HepG2 (cell line): ENCODE results near the gene LACTBL1. TPM values are rescaled to one million over a fixed set of nuclear protein-coding genes. Genes with fewer than 3 reads are reported as not detected.
"Not testable (repeated sequence)": the region's sequence is repeated elsewhere in the genome, so short reads cannot be mapped to it uniquely, and the experiment has no call there.

Experiments
- ATAC-seq: fragments of 200-7000 bp; cut with Tn5 transposase; 3 replicates; pipeline ENCODE4 v1.9.1; 2020; ENCODE audit warnings: mild to moderate bottlenecking, moderate library complexity
- BruUV-seq: library from RNA; stranded (reverse); fragments of 400-500 nt; replicated peaks from 2 replicates; lab custom pipeline; 2021; lab: Mats Ljungman, UMichigan
- CTCF ChIA-PET: fragments of 300-600 bp; formaldehyde crosslinking; extraction: SDS; loops from one replicate; lab custom pipeline; 2021; ENCODE audit warnings: low total read pairs, inconsistent platforms, low intra/inter-chr PET ratio; lab: Yijun Ruan, JAX
- POLR2A ChIA-PET: fragments of 350-600 bp; sonication (Branson Sonifier 250); formaldehyde crosslinking; loops from one replicate; lab custom pipeline; 2020; ENCODE audit warnings: antibody characterized with exemption, inconsistent platforms; lab: Yijun Ruan, JAX
- DNase-seq: peaks from one replicate; pipeline ENCODE4 v3.0.0-alpha.2; 2015; ENCODE audit warnings: low spot score
- FAIRE-seq: peaks from 3 replicates; lab custom pipeline; 2011; peaks lifted over from hg19 to GRCh38; lab: Jason Lieb, UNC
- H2AFZ ChIP-seq: one replicate; pipeline ENCODE4 v1.6.1; 2011; ENCODE audit warnings: low read length, inconsistent platforms
- H3K27ac ChIP-seq: fragments of 300-600 bp; 3 replicates; pipeline ENCODE4 v1.8.0; 2011; ENCODE audit warnings: mixed run types, mild to moderate bottlenecking, mixed read lengths, low read length, inconsistent platforms; ENCODE audit not compliant: insufficient read depth; ENCODE audit errors: extremely low read length
- H3K27me3 ChIP-seq, 2 experiments: fragments of 200-600 bp in 1 of 2; 2 replicates in 1 of 2; 3 replicates in 1 of 2; pipeline versions ENCODE4 v1.6.0 to v1.8.0; 2011; ENCODE audit warnings: low read length in 2 of 2, mild to moderate bottlenecking in 2 of 2, moderate library complexity in 2 of 2, inconsistent platforms in 1 of 2; ENCODE audit not compliant: insufficient read depth in 2 of 2, control insufficient read depth in 1 of 2
- H3K36me3 ChIP-seq, 2 experiments: fragments of 200-600 bp in 1 of 2; replicated peaks in 1 of 2; 2 replicates in 1 of 2; 3 replicates in 1 of 2; pipeline versions ENCODE4 v1.5.1 to v1.8.0; 2011; ENCODE audit warnings: low read length in 2 of 2, inconsistent platforms in 1 of 2; ENCODE audit not compliant: insufficient read depth in 2 of 2, control insufficient read depth in 1 of 2
- H3K4me1 ChIP-seq: 2 replicates; pipeline ENCODE4 v1.5.1; 2012; ENCODE audit warnings: low read length, inconsistent platforms; ENCODE audit not compliant: insufficient read depth
- H3K4me2 ChIP-seq: 2 replicates; pipeline ENCODE4 v1.6.0; 2011; ENCODE audit warnings: low read depth, low read length, inconsistent platforms
- H3K4me3 ChIP-seq, 3 experiments: fragments of 200-600 bp in 1 of 3; sonication (generic), shearing (Covaris generic) in 1 of 3; replicated peaks in 1 of 3; 2 replicates each; pipeline ENCODE4 v1.5.1; 2011 to 2016; ENCODE audit warnings: low read length in 3 of 3, inconsistent platforms in 2 of 3, low read depth in 2 of 3, mild to moderate bottlenecking in 2 of 3, control low read depth in 1 of 3, mixed read lengths in 1 of 3; ENCODE audit not compliant: insufficient read depth in 1 of 3
- H3K79me2 ChIP-seq: one replicate; pipeline ENCODE4 v1.6.1; 2011; ENCODE audit warnings: low read length, inconsistent platforms; ENCODE audit not compliant: insufficient read depth
- H3K9ac ChIP-seq: 2 replicates; pipeline ENCODE4 v1.6.0; 2011; ENCODE audit warnings: mild to moderate bottlenecking, low read depth, low read length, inconsistent platforms; ENCODE audit not compliant: insufficient read depth
- H3K9me3 ChIP-seq: 2 replicates; pipeline ENCODE4 v1.5.1; 2012; ENCODE audit warnings: mild to moderate bottlenecking, low read length
- H4K20me1 ChIP-seq: 2 replicates; pipeline ENCODE4 v1.6.0; 2011; ENCODE audit warnings: inconsistent platforms, mild to moderate bottlenecking, low read length, moderate library complexity; ENCODE audit not compliant: insufficient read depth
- IKZF1 ChIP-seq: fragments of 450-650 bp; IDR thresholded peaks from 2 replicates; pipeline ENCODE4 v1.7.1; 2016
- MEIS2 ChIP-seq: sonication (generic); formaldehyde crosslinking; IDR thresholded peaks from 2 replicates; pipeline ENCODE4 v1.9.0; 2021; ENCODE audit warnings: mild to moderate bottlenecking, missing genetic modification reagents
- NRL ChIP-seq: sonication (generic); formaldehyde crosslinking; IDR thresholded peaks from 2 replicates; pipeline ENCODE4 v1.5.0; 2020; ENCODE audit warnings: missing genetic modification reagents, mild to moderate bottlenecking, moderate library complexity, borderline replicate concordance
- PRPF4 ChIP-seq: fragments of 200-400 bp; formaldehyde crosslinking; IDR thresholded peaks from 2 replicates; pipeline ENCODE4 v1.6.1; 2016; ENCODE audit warnings: low read length, low read depth; ENCODE audit not compliant: poor library complexity, severe bottlenecking
- PTBP1 ChIP-seq: fragments of 200-400 bp; formaldehyde crosslinking; IDR thresholded peaks from 2 replicates; pipeline ENCODE4 v1.6.1; 2018; ENCODE audit warnings: low read length, low read depth; ENCODE audit not compliant: poor library complexity, severe bottlenecking
- SETDB1 ChIP-seq: sonication (generic); formaldehyde crosslinking; IDR thresholded peaks from 2 replicates; pipeline ENCODE4 v1.5.1; 2020; ENCODE audit warnings: missing genetic modification reagents, mild to moderate bottlenecking, borderline replicate concordance
- ZNF225 ChIP-seq: sonication (generic); formaldehyde crosslinking; IDR thresholded peaks from 2 replicates; pipeline ENCODE4 v1.4.0; 2020; ENCODE audit warnings: mild to moderate bottlenecking, missing genetic modification reagents
- ZZZ3 ChIP-seq: sonication (generic); formaldehyde crosslinking; IDR thresholded peaks from 2 replicates; pipeline ENCODE4 v1.4.0; 2020; ENCODE audit warnings: missing genetic modification reagents, mild to moderate bottlenecking, borderline replicate concordance
- WGBS: methylation state at CpG from one replicate; pipeline ENCODE4 v1.1.6; 2017; ENCODE audit warnings: low lambda C conversion rate; 5-methylcytosine and 5-hydroxymethylcytosine counted together
- in situ Hi-C: cut with HindIII; loops from 2 replicates; pipeline ENCODE4 v1.10.0; 2017; ENCODE audit warnings: low pct_unique_long_range_greater_than_20kb; ENCODE audit not compliant: extremely low pct_ligation_motif_present
- intact Hi-C: fragments of 100-400 bp; cut with micrococcal nuclease; formaldehyde crosslinking; loops from one replicate; pipeline ENCODE4 v1.10.0; 2022; ENCODE audit not compliant: unreplicated experiment
- polyA plus RNA-seq, 8 experiments: library from polyadenylated mRNA; depleted of rRNA in 3 of 8; stranded (reverse) in 7 of 8; unstranded in 1 of 8; fragments of >200 nt; fragmentation: Illumina TruSeq in 4 of 8; extraction: Trizol in 4 of 8; gene quantifications; 2 replicates each; pipeline versions ENCODE4 v1.2.1 to v1.2.3, GENCODE V29; 2011 to 2016; ENCODE audit warnings: low read depth in 4 of 8, missing spikeins in 1 of 8, mixed read lengths in 1 of 8; ENCODE audit not compliant: insufficient read depth in 1 of 8
- total RNA-seq, 5 experiments: library from RNA; depleted of rRNA; stranded (reverse); fragments of >200 nt; fragmentation: Illumina TruSeq; extraction: Trizol; gene quantifications; 2 replicates each; pipeline ENCODE4 v1.2.3, GENCODE V29; 2016; ENCODE audit warnings: low read depth in 1 of 5

The LACTBL1 gene
- total and polyA plus RNA-seq, 2 of the 13 experiments (the other 11 are each of a cell fraction or from before 2014, with no cell fraction given), result 0.12 to 1.3 TPM

GRCh38 chr1:23000133-23000532, 27.5 kb upstream of the LACTBL1 start:
- POLR2A ChIA-PET, H3K4me2 ChIP-seq, CTCF ChIA-PET, DNase-seq, H3K36me3 ChIP-seq, H2AFZ ChIP-seq, H4K20me1 ChIP-seq, H3K4me3 ChIP-seq, H3K79me2 ChIP-seq, intact Hi-C loops, FAIRE-seq, H3K27ac ChIP-seq, BruUV-seq, H3K9me3 ChIP-seq, H3K4me1 ChIP-seq, ATAC-seq, in situ Hi-C loops, H3K9ac ChIP-seq: not testable (repeated sequence)
- peaks cover 1 to 15% of the 10 kb centered on the region in 2 experiments; a peak in 2 of 5 replicates for H3K27me3 ChIP-seq
- 15% methylated on average over 3 of the region's 3 CpGs for WGBS

DNA sequence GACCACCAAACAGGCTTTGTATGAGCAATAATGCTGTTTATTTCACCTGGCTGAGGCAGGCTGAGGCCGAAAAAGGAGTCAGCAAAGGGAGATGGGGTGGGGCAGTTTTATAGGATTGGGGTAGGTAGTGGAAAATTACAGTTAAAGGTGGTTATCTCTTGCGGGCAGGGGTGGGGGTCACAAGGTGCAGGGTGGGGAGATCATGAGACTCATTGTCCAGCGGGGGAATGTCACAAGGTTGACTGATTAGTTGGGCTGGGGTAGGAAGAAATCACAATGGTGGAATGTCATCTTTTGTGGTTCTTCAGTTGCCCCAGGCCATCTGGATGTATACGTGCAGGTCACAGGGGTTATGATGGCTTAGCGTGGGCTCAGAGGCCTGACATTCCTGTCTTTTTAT, 24.9 kb upstream of the LACTBL1 start:
- H3K9ac ChIP-seq, H2AFZ ChIP-seq, ATAC-seq, H3K4me3 ChIP-seq, H3K27ac ChIP-seq, H3K9me3 ChIP-seq, BruUV-seq, CTCF ChIA-PET, H3K4me2 ChIP-seq, H3K4me1 ChIP-seq, H3K79me2 ChIP-seq, POLR2A ChIA-PET, H4K20me1 ChIP-seq, FAIRE-seq, DNase-seq, H3K27me3 ChIP-seq, intact Hi-C loops, H3K36me3 ChIP-seq, in situ Hi-C loops: not testable (repeated sequence)
- WGBS, result 17% methylated on average over 5 of the region's 5 CpGs

DNA sequence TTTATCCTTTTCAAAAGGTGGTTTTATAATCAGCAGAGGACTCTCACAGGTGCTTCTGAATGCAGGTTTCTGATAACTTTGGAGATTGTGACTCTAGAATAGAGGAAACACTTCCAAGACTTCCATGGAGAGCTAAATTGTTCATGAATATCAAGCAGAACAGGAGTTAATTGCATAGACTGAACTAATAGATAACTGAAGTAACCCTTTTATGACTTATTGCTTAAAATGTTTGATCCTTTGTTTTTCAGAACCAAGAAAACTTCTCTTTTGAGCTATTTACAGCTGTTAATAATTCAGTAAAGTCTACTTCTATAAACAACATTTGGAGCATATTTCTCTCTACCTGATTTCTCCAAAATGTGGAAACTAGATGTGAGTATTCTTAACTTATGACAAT, 23.1 kb upstream of the LACTBL1 start:
- Histone ChIP-seq H3K9ac (no peak overlapping the region), H3K79me2 (no peaks in the 10 kb centered on the region), H3K36me3 (no peaks in the 10 kb centered on the region), H3K4me2 (no peak overlapping the region), H3K27ac (no peak overlapping the region), H3K4me3 (no peak overlapping the region), H4K20me1 (no peaks in the 10 kb centered on the region), H3K9me3 (peaks cover 9% of the 10 kb centered on the region), H3K27me3 (peaks cover 0 to 4% of the 10 kb centered on the region in 2 experiments; a peak in 1 of 5 replicates), H2AFZ (no peak overlapping the region), H3K4me1 (no peaks in the 10 kb centered on the region)
- ATAC-seq, result no peak
- FAIRE-seq, result no peak
- ChIA-PET CTCF (no interaction called here), POLR2A (no interaction called here)
- DNase-seq, result no peak
- in situ Hi-C loops, result no loop called here
- TF ChIP-seq ZNF225 (CRISPR knock-in tag) (no peak), PRPF4 (no peak), PTBP1 (no peak), ZZZ3 (CRISPR knock-in tag) (no peak), MEIS2 (CRISPR knock-in tag) (no peak), SETDB1 (CRISPR knock-in tag) (no peak), IKZF1 (no peak), NRL (CRISPR knock-in tag) (no peak)
- intact Hi-C loops, result no loop called here
- no TSS peak for BruUV-seq
